CD4-positive, alpha-beta T cell (primary cell): ENCODE data around the gene FAM131B. TPM values are rescaled to one million over a fixed set of nuclear protein-coding genes. Genes with fewer than 3 reads are reported as not detected.
A peak's percentile ranks its signal among the peaks of the same experiment; 100 is the strongest.

Experiments
- ATAC-seq: fragments of 200-7000 bp; cut with Tn5 transposase; one replicate; pipeline ENCODE4 v1.10.0; 2022; ENCODE audit warnings: mild to moderate bottlenecking; ENCODE audit not compliant: poor library complexity
- CTCF ChIA-PET: fragments of 350-600 bp; sonication (Branson Sonifier 250); formaldehyde crosslinking; loops from one replicate; lab custom pipeline; 2021; ENCODE audit warnings: antibody characterized with exemption, inconsistent platforms; lab: Charles Lee
- POLR2A ChIA-PET: fragments of 350-600 bp; sonication (Branson Sonifier 250); formaldehyde crosslinking; loops from one replicate; lab custom pipeline; 2021; ENCODE audit warnings: antibody characterized with exemption, inconsistent platforms; lab: Charles Lee
- DNase-seq, 14 experiments: peaks; one replicate each; pipeline ENCODE4 v3.0.0-alpha.2; 2013 to 2020; ENCODE audit warnings: mixed read lengths in 2 of 14
- H3K27ac ChIP-seq, 2 donors: one replicate each; pipeline versions ENCODE4 v1.5.1 to v1.7.0; 2013; ENCODE audit warnings: low read length in 2 of 2, low read depth in 1 of 2, mild to moderate bottlenecking in 1 of 2
- H3K27me3 ChIP-seq, 2 experiments: 1 replicate in 1 of 2; 2 replicates in 1 of 2; pipeline versions ENCODE4 v1.6.1 to v1.7.0; 2013; ENCODE audit warnings: low read length in 2 of 2, control low read depth in 1 of 2, mild to moderate bottlenecking in 1 of 2, moderate library complexity in 1 of 2; ENCODE audit not compliant: insufficient read depth in 2 of 2, control insufficient read depth in 1 of 2
- H3K36me3 ChIP-seq: one replicate; pipeline ENCODE4 v1.6.1; 2013; ENCODE audit warnings: low read length, control low read depth; ENCODE audit not compliant: insufficient read depth
- H3K4me1 ChIP-seq: one replicate; pipeline ENCODE4 v1.6.1; 2013; ENCODE audit warnings: low read length, control low read depth; ENCODE audit not compliant: insufficient read depth
- H3K4me3 ChIP-seq: one replicate; pipeline ENCODE4 v1.5.1; 2013; ENCODE audit warnings: mild to moderate bottlenecking, low read length, moderate library complexity
- H3K9me3 ChIP-seq, 2 experiments: 1 replicate in 1 of 2; 2 replicates in 1 of 2; pipeline versions ENCODE4 v1.6.1 to v1.7.0; 2013; ENCODE audit warnings: low read length in 2 of 2, mild to moderate bottlenecking in 2 of 2, control low read depth in 1 of 2, moderate library complexity in 1 of 2; ENCODE audit not compliant: control insufficient read depth in 1 of 2, insufficient read depth in 1 of 2
- H3K27ac Mint-ChIP-seq: one replicate; pipeline ENCODE4 v1.8.0; 2020; ENCODE audit warnings: mixed read lengths
- H3K27me3 Mint-ChIP-seq: one replicate; pipeline ENCODE4 v1.8.0; 2021; ENCODE audit warnings: mixed read lengths
- H3K36me3 Mint-ChIP-seq: one replicate; pipeline ENCODE4 v1.8.0; 2021; ENCODE audit warnings: low read depth, mixed read lengths
- H3K4me1 Mint-ChIP-seq: one replicate; pipeline ENCODE4 v1.8.0; 2021; ENCODE audit warnings: low read depth, mixed read lengths
- H3K4me3 Mint-ChIP-seq: one replicate; pipeline ENCODE4 v1.8.0; 2020; ENCODE audit warnings: mild to moderate bottlenecking, mixed read lengths
- H3K9me3 Mint-ChIP-seq: one replicate; pipeline ENCODE4 v1.8.0; 2020; ENCODE audit warnings: mixed read lengths
- intact Hi-C, 2 experiments: fragments of 100-400 bp; cut with DNase I in 1 of 2; cut with micrococcal nuclease in 1 of 2; formaldehyde crosslinking; loops; one replicate each; pipeline versions ENCODE4 v1.15.1 to v1.9.0; 2023 to 2025; cut with DNase I, micrococcal nuclease
- total RNA-seq, 174 experiments: library from RNA in 2 of 174; stranded (reverse) in 2 of 174; gene quantifications; one replicate each; pipeline ENCODE4 v1.2.3 and lab custom pipeline; 2021 to 2026
- TF ChIP-seq, protein P1 (sequence below): fragments of 200-600 bp; IDR thresholded peaks from one replicate; pipeline ENCODE4 v1.8.0; 2022; ENCODE audit warnings: antibody characterized with exemption, mild to moderate bottlenecking

Gene FAM131B
- total RNA-seq, 2 experiments from 2014 or later, result 0.14 TPM; not detected in 1

DNA sequence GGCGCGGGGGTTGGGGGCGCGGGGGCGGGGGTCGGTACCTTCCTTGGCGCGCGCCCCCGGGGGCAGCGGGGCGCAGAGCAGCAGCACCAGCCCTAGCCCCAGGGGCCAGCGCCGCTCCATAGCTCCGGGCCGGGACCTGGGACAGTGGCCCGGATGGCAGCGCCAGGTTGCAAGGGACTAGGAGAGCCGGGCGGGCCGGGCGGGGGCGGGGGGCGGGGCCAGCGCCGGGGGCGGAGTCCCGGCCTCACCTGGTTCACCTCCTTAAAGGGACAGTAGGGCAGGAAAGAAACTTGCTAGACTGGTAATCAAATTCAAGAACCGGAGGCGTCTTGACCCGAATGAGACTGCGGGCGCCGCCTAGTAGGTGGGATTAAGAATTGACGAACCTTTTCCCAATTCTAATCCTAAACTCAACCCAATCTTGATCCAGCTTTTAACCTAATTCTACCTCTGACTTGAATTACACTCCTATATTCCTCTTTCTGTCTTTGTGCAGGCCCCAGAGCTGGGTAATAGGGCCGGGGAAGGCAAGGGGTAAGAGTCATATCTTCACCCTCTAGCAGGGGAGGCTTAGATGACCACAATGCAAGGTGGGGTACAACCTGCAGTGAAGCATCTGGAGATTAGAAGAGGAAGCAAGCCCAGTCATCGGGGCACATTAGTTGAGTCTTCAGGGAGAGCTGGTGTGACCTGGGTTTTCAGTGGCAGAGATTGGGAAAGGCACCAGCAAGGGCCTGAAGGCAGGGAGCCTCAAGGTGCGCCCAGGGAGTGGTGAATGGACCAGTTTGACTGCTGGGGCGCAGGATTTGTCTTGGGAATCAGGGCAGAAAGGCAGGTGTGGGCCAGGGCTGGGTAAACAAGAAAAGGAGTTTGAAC, 46.4 kb upstream of the FAM131B start, which contains the start of gene EPHA1:
Gene EPHA1 (minus strand): TSS at position 171 of the 876 bp plus-strand sequence. CDS start 51 bp downstream, at position 120.
- H3K27ac ChIP-seq, result peak within 1 kb of the TSS; percentile 13 to 38
- peaks cover 35% of the 10 kb centered on the region for H3K36me3 Mint-ChIP-seq
- H3K4me1 Mint-ChIP-seq, result peaks cover 87% of the 10 kb centered on the region
- peaks cover 55% of the 10 kb centered on the region for H3K4me1 ChIP-seq
- H3K4me3 Mint-ChIP-seq, result peak within 1 kb of the TSS; percentile 94
- H3K27ac Mint-ChIP-seq, result peak within 1 kb of the TSS; percentile 85
- H3K27me3 ChIP-seq, result no peaks in the 10 kb centered on the region
- POLR2A ChIA-PET, result interaction anchor here (0.7 to 6.0 kb wide), 14 partner anchors 13 to 601 kb away, joined by 3 to 57 read pairs (median 10); no protein-coding TSS in a partner anchor
- H3K27me3 Mint-ChIP-seq, result no peaks in the 10 kb centered on the region
- H3K4me3 ChIP-seq, result peak within 1 kb of the TSS; percentile 71
- no peaks in the 10 kb centered on the region for H3K9me3 Mint-ChIP-seq
- H3K36me3 ChIP-seq, result peaks cover 6% of the 10 kb centered on the region
- TF ChIP-seq, protein P1, sequence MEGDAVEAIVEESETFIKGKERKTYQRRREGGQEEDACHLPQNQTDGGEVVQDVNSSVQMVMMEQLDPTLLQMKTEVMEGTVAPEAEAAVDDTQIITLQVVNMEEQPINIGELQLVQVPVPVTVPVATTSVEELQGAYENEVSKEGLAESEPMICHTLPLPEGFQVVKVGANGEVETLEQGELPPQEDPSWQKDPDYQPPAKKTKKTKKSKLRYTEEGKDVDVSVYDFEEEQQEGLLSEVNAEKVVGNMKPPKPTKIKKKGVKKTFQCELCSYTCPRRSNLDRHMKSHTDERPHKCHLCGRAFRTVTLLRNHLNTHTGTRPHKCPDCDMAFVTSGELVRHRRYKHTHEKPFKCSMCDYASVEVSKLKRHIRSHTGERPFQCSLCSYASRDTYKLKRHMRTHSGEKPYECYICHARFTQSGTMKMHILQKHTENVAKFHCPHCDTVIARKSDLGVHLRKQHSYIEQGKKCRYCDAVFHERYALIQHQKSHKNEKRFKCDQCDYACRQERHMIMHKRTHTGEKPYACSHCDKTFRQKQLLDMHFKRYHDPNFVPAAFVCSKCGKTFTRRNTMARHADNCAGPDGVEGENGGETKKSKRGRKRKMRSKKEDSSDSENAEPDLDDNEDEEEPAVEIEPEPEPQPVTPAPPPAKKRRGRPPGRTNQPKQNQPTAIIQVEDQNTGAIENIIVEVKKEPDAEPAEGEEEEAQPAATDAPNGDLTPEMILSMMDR, result peak; percentile 59
- intact Hi-C loops, result loop anchor here (1.0 to 5.0 kb wide), 6 partner anchors 28 to 157 kb away; partner anchors contain the start of genes CASP2 (in 1 of the 2), FAM131B (in 1 of the 2) and ZYX (in 1 of the 2)
- ATAC-seq (peak; percentile 74), DNase-seq (peak; percentile 30 to 85 (median 50))
- CTCF ChIA-PET, result interaction anchor here (0.8 to 2.6 kb wide), 3 partner anchors 28 to 169 kb away, joined by 4 to 16 read pairs (median 6); partner anchors contain the start of gene ZYX
- H3K9me3 ChIP-seq, result no peaks in the 10 kb centered on the region

DNA sequence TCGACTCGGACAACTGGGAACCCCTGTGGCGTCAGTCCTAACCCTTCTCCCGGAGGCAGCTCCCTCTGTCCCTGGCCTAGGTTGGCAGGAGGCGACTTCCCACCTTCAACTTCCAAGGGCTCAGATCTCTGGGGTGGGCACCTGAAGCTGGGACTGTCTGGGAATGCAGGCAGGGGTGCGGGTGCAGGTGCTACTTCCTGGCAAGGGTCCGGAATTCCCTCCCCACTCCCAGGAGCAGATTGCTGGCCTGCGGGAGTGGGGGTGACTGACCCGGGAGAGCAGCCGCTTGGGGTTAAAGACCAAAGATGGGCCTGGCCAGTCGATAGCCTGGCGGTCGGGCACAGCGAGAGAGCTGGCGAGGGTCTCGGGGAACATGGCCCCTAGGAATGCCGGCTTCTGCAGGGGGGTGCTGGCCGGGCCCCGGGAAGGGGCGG, 45.8 kb upstream of the FAM131B start:
- H3K9me3 Mint-ChIP-seq, result no peaks in the 10 kb centered on the region
- intact Hi-C loops, result loop anchor here (2.0 to 5.0 kb wide), 5 partner anchors 27 to 156 kb away; partner anchors contain the start of genes CASP2 (in 1 of the 2), FAM131B (in 1 of the 2) and ZYX (in 1 of the 2)
- H3K36me3 Mint-ChIP-seq, result peaks cover 41% of the 10 kb centered on the region
- DNase-seq, result peak in 2 of 14 experiments; percentile 17 to 41
- H3K36me3 ChIP-seq, result peaks cover 6% of the 10 kb centered on the region
- H3K4me1 ChIP-seq, result peaks cover 55% of the 10 kb centered on the region
- H3K27me3 ChIP-seq, result no peaks in the 10 kb centered on the region
- H3K27ac ChIP-seq, result peak overlapping the region in 1 of 2 donors; percentile 38
- no peak for ATAC-seq
- no peaks in the 10 kb centered on the region for H3K27me3 Mint-ChIP-seq
- CTCF ChIA-PET, result interaction anchor here (1.8 to 2.6 kb wide), 2 partner anchors 28 to 168 kb away, joined by 7 to 16 read pairs; partner anchors contain the start of gene ZYX
- H3K9me3 ChIP-seq, result no peaks in the 10 kb centered on the region
- H3K4me3 ChIP-seq, result peak overlapping the region; percentile 71
- POLR2A ChIA-PET, result interaction anchor here (0.6 to 6.0 kb wide), 16 partner anchors 13 to 930 kb away, joined by 3 to 57 read pairs (median 8); partner anchors contain the start of genes CASP2 and GSTK1
- H3K4me1 Mint-ChIP-seq, result peaks cover 93% of the 10 kb centered on the region
- H3K27ac Mint-ChIP-seq, result peak overlapping the region; percentile 85
- TF ChIP-seq, protein P1, result no peak
- peak overlapping the region; percentile 94 for H3K4me3 Mint-ChIP-seq
